IMR-90 (cell line): ENCODE results near the gene PRKCA.

Experiments used
- CHD1 ChIP-seq: IDR thresholded peaks from 2 replicates; pipeline ENCODE4 v1.6.1; 2012; ENCODE audit warnings: low read depth, low read length, improper control_type of control experiment
- FOS ChIP-seq: fragments of 150-350 bp; IDR thresholded peaks from 2 replicates; pipeline ENCODE4 v1.6.1; 2016; ENCODE audit warnings: low read depth, low read length
- MAFK ChIP-seq: IDR thresholded peaks from 2 replicates; pipeline ENCODE4 v1.6.1; 2012; ENCODE audit warnings: low read depth, low read length, improper control_type of control experiment
- MXI1 ChIP-seq: IDR thresholded peaks from 2 replicates; pipeline ENCODE4 v1.6.1; 2012; ENCODE audit warnings: low read depth, mild to moderate bottlenecking, low read length, moderate library complexity, borderline replicate concordance
- NFE2L2 ChIP-seq: fragments of 150-350 bp; IDR thresholded peaks from 2 replicates; pipeline ENCODE4 v1.6.1; 2016; ENCODE audit warnings: low read depth, mild to moderate bottlenecking, low read length
- POLR2A ChIP-seq: IDR thresholded peaks from 2 replicates; pipeline ENCODE4 v1.6.1; 2012; ENCODE audit warnings: mild to moderate bottlenecking, low read depth, low read length
- RAD21 ChIP-seq: IDR thresholded peaks from 2 replicates; pipeline ENCODE4 v1.6.1; 2012; ENCODE audit warnings: low read length, improper control_type of control experiment
- RFX5 ChIP-seq: IDR thresholded peaks from 2 replicates; pipeline ENCODE4 v1.8.0; 2012; ENCODE audit warnings: low read depth, mild to moderate bottlenecking, low read length, moderate library complexity
- SMC3 ChIP-seq: fragments of 150-350 bp; IDR thresholded peaks from 2 replicates; pipeline ENCODE4 v1.6.1; 2016; ENCODE audit warnings: low read depth, mild to moderate bottlenecking, antibody characterized with exemption, low read length, moderate library complexity
- TF ChIP-seq, protein P1 (sequence below): conservative IDR thresholded peaks from 2 replicates; pipeline ENCODE4 v1.5.1; 2012; ENCODE audit warnings: mild to moderate bottlenecking, low read depth, low read length, improper control_type of control experiment
- TF ChIP-seq, protein P2 (sequence below): fragments of 150-350 bp; IDR thresholded peaks from 2 replicates; pipeline ENCODE4 v1.6.1; 2017; ENCODE audit warnings: mild to moderate bottlenecking, antibody characterized with exemption, low read length, low read depth

DNA sequence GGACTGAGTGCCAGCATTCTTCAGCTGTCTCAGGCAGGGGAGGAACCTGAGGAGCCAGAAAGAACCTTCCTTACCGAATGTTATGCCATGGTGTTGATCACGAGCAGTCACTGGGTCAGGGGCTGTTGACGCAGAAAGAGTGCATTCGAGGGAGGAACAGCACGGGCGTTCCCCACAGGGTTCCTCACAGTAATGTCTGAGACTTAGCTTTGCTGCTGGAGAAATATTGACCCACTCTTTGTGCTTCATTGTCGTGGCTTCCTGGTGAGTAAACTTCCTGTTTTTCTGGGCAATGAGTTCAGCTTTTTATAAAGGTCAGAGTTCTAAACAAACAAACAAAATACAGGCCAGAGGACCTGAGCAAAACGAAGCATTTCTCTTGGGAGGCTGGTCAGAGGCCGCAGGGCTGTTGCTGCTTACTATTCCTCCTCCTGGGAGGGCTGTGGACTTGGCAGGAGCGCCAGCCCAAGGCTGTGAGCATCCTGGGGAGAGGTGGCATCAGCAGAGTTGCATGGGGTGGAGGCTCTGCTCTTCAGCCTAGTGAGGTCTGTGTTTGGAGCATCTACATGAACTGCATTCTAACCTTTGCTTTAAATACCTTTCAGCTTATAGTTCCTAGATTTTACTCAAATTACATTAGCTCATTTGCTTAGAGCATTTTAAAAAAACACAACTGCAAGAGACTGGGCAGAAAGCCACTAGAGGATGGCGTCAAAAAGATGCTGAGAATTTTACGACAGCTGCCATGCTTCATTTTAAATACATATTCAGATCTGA is 389.4 kb downstream of the PRKCA start:
- no peak for TF ChIP-seq POLR2A
- no peak for TF ChIP-seq MXI1
- TF ChIP-seq, protein P1, sequence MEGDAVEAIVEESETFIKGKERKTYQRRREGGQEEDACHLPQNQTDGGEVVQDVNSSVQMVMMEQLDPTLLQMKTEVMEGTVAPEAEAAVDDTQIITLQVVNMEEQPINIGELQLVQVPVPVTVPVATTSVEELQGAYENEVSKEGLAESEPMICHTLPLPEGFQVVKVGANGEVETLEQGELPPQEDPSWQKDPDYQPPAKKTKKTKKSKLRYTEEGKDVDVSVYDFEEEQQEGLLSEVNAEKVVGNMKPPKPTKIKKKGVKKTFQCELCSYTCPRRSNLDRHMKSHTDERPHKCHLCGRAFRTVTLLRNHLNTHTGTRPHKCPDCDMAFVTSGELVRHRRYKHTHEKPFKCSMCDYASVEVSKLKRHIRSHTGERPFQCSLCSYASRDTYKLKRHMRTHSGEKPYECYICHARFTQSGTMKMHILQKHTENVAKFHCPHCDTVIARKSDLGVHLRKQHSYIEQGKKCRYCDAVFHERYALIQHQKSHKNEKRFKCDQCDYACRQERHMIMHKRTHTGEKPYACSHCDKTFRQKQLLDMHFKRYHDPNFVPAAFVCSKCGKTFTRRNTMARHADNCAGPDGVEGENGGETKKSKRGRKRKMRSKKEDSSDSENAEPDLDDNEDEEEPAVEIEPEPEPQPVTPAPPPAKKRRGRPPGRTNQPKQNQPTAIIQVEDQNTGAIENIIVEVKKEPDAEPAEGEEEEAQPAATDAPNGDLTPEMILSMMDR, result no peak
- no peak for TF ChIP-seq RAD21
- TF ChIP-seq NFE2L2, result no peak
- TF ChIP-seq CHD1, result no peak
- TF ChIP-seq, protein P2, sequence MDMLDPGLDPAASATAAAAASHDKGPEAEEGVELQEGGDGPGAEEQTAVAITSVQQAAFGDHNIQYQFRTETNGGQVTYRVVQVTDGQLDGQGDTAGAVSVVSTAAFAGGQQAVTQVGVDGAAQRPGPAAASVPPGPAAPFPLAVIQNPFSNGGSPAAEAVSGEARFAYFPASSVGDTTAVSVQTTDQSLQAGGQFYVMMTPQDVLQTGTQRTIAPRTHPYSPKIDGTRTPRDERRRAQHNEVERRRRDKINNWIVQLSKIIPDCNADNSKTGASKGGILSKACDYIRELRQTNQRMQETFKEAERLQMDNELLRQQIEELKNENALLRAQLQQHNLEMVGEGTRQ, result no peak
- no peak for TF ChIP-seq MAFK
- no peak for TF ChIP-seq FOS
- TF ChIP-seq RFX5, result no peak
- no peak for TF ChIP-seq SMC3
